ENCODE results near the gene RIPOR1.
"Not testable (repeated sequence)": the region's sequence is repeated elsewhere in the genome, so short reads cannot be mapped to it uniquely, and the experiment has no call there.

The RIPOR1 gene

DNA sequence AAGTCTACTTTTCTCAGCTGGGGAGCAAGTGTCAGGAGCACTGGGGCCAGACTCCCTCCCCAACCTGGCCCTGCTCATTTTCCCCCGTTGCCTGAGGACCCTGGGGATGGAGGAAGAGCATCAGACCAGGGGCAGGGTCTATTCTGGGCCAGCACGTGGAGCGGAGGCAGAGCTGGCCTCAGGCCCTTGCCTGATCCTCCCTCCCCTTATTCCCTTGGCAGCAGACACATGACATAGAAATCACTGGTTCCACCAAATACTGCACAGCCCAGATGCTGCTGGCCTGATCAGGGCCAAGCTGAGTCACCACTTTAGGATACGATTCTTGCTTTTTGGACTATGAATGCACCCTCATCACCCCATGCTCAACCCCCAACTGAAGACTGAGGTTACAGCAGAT lies 29.5 kb upstream of the RIPOR1 start:
- Histone ChIP-seq H3K4me3 (replicated peaks; ENCODE audit: insufficient read depth, low read length) (no peak overlapping the region), H3K27me3 (ENCODE audit: insufficient read depth, poor library complexity, severe bottlenecking) (no peaks in the 10 kb centered on the region), H3K27ac (replicated peaks) (no peak overlapping the region)
- DNase-seq (ENCODE audit: low read depth in 1 of 2, low spot score in 1 of 2), result no peak
- TF ChIP-seq POLR2AphosphoS5 (IDR thresholded peaks at IDR 0.05; ENCODE audit: low read depth) (no peak), GABPA (IDR thresholded peaks at IDR 0.05; ENCODE audit: low read depth) (no peak), SPI1 (IDR thresholded peaks at IDR 0.05; ENCODE audit: borderline replicate concordance, low read depth) (no peak)

DNA sequence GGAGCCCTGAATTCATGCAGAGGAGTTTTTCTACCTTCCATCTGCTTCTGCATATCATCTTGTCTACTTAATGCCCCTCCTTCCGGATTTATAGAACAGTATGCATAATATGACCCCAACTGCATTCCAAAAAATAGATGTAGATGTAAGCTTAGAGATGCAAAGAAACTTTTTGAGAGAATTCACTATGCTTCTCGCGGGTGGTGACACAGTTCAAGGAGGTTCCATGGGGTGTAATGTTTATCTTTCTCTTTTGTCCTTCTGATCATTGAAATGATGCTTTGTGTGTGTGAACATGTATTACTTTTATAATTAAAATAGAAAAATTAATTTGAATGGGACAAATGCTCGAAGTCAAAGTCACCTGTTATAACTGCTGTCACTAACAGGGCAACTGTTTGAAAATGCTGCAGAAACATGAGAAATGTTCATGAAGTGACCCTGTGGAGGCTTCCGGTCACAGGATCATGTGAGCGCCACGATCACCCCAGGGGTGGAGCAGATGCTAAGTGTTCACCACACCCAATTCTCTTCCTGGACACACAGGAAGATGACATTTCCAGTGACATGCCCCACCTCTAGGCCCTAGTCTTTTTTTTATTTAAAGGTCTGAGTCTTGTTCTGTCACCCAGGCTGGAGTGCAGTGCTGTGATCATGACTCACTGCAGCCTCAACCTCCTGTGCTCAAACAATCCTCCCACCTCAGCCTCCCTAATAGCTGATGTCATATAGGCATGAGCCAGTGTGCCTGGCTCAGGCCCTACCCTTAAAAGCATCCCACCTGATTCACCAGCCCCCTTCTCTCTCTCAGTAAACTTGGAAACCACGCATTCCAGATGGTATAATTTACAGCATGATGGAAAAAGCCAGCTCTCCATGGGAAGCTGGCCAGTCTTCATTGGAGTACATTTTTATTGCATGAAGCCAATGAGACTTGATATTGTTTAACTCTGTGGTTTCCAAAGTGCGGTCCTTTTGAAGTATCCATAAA lies 24.3 kb upstream of the RIPOR1 start:
- Histone ChIP-seq H3K27ac (replicated peaks) (no peak overlapping the region), H3K27me3 (ENCODE audit: insufficient read depth, poor library complexity, severe bottlenecking) (no peaks in the 10 kb centered on the region), H3K4me3 (replicated peaks; ENCODE audit: insufficient read depth, low read length) (no peak overlapping the region)
- TF ChIP-seq, protein P1, sequence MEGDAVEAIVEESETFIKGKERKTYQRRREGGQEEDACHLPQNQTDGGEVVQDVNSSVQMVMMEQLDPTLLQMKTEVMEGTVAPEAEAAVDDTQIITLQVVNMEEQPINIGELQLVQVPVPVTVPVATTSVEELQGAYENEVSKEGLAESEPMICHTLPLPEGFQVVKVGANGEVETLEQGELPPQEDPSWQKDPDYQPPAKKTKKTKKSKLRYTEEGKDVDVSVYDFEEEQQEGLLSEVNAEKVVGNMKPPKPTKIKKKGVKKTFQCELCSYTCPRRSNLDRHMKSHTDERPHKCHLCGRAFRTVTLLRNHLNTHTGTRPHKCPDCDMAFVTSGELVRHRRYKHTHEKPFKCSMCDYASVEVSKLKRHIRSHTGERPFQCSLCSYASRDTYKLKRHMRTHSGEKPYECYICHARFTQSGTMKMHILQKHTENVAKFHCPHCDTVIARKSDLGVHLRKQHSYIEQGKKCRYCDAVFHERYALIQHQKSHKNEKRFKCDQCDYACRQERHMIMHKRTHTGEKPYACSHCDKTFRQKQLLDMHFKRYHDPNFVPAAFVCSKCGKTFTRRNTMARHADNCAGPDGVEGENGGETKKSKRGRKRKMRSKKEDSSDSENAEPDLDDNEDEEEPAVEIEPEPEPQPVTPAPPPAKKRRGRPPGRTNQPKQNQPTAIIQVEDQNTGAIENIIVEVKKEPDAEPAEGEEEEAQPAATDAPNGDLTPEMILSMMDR (IDR thresholded peaks at IDR 0.05; ENCODE audit: insufficient read depth, low read length), result no peak
- no peak for TF ChIP-seq SPI1 (IDR thresholded peaks at IDR 0.05; ENCODE audit: borderline replicate concordance, low read depth)
- DNase-seq (ENCODE audit: low read depth in 1 of 2, low spot score in 1 of 2), result no peak

DNA sequence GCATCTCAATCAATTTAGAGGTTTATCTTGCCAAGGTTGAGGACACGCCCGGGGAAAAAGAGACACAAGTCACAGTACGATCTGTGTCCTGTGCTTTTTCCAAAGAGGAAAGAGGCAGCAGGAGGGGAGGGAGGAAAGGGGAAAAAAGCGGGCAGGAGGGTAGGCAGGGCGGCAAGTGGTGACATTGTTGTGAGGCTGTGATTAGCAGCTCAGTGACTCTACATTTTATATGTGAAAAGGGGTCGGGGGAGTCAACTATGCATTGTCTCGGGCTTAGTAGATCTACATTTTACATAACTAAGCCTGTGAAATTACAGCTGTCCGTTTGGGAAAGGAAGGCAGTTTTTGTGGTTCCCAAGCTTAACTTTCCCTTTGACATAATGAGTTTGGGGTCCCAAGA lies 22.2 kb upstream of the RIPOR1 start:
- no peak overlapping the region for H3K27ac ChIP-seq (replicated peaks)
- TF ChIP-seq GABPA (IDR thresholded peaks at IDR 0.05; ENCODE audit: low read depth) (no peak), SPI1 (IDR thresholded peaks at IDR 0.05; ENCODE audit: borderline replicate concordance, low read depth) (no peak), POLR2AphosphoS5 (IDR thresholded peaks at IDR 0.05; ENCODE audit: low read depth) (no peak)
- TF ChIP-seq, protein P2, sequence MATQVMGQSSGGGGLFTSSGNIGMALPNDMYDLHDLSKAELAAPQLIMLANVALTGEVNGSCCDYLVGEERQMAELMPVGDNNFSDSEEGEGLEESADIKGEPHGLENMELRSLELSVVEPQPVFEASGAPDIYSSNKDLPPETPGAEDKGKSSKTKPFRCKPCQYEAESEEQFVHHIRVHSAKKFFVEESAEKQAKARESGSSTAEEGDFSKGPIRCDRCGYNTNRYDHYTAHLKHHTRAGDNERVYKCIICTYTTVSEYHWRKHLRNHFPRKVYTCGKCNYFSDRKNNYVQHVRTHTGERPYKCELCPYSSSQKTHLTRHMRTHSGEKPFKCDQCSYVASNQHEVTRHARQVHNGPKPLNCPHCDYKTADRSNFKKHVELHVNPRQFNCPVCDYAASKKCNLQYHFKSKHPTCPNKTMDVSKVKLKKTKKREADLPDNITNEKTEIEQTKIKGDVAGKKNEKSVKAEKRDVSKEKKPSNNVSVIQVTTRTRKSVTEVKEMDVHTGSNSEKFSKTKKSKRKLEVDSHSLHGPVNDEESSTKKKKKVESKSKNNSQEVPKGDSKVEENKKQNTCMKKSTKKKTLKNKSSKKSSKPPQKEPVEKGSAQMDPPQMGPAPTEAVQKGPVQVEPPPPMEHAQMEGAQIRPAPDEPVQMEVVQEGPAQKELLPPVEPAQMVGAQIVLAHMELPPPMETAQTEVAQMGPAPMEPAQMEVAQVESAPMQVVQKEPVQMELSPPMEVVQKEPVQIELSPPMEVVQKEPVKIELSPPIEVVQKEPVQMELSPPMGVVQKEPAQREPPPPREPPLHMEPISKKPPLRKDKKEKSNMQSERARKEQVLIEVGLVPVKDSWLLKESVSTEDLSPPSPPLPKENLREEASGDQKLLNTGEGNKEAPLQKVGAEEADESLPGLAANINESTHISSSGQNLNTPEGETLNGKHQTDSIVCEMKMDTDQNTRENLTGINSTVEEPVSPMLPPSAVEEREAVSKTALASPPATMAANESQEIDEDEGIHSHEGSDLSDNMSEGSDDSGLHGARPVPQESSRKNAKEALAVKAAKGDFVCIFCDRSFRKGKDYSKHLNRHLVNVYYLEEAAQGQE (IDR thresholded peaks at IDR 0.05; ENCODE audit: insufficient replicate concordance, low read depth), result no peak
- TF ChIP-seq, protein P1 (IDR thresholded peaks at IDR 0.05; ENCODE audit: insufficient read depth, low read length), result no peak
- no peak overlapping the region for H3K4me3 ChIP-seq (replicated peaks; ENCODE audit: insufficient read depth, low read length)
- DNase-seq (ENCODE audit: low read depth in 1 of 2, low spot score in 1 of 2), result no peak
- H3K27me3 ChIP-seq (ENCODE audit: insufficient read depth, poor library complexity, severe bottlenecking), result no peaks in the 10 kb centered on the region

DNA sequence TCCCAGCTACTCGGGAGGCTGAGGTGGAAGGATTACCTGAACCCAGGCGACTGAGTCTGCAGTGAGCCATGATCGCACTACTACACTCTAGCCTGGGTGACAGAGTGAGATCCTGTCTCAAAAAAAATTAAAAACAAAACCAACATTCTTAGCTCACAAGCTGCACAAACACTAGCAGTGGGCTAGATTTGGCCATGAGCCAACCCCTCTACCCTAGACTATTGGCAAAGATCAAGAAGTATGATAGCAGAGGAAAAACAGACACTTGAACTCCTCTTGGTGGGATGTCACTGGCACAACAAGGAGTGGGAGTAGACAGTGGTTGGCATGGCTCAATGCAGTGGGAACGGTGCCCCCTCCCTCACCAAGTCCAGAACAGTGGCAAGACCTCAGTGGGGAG lies 19.6 kb upstream of the RIPOR1 start:
- no peak for DNase-seq (ENCODE audit: low read depth in 1 of 2, low spot score in 1 of 2)
- TF ChIP-seq, protein P1 (IDR thresholded peaks at IDR 0.05; ENCODE audit: insufficient read depth, low read length), result no peak
- TF ChIP-seq GABPA (IDR thresholded peaks at IDR 0.05; ENCODE audit: low read depth), result no peak
- TF ChIP-seq, protein P2 (IDR thresholded peaks at IDR 0.05; ENCODE audit: insufficient replicate concordance, low read depth), result no peak
- no peak overlapping the region for H3K4me3 ChIP-seq (replicated peaks; ENCODE audit: insufficient read depth, low read length)
- H3K27ac ChIP-seq (replicated peaks), result no peak overlapping the region
- no peaks in the 10 kb centered on the region for H3K27me3 ChIP-seq (ENCODE audit: insufficient read depth, poor library complexity, severe bottlenecking)

DNA sequence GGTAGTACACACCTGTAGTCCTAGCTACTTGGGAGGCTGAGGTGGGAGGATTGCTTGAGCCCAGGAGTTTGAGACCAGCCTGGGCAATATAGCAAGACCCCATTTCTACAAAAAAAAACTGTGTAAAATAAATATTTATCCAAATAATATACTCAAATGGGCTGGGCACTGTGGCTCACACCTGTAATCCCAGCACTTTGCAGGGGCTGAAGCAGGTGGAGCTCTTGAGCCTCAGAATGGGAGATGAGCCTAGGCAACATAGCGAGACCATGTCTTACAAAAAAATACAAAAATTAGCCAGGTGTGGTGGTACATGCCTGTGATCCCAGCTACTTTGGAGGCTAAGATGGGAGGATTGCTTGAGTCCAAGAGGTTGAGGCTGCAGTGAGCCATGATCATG lies 14.7 kb upstream of the RIPOR1 start:
- DNase-seq (ENCODE audit: low read depth in 1 of 2, low spot score in 1 of 2); H3K27ac ChIP-seq (replicated peaks); H3K4me3 ChIP-seq (replicated peaks; ENCODE audit: insufficient read depth, low read length); H3K27me3 ChIP-seq (ENCODE audit: insufficient read depth, poor library complexity, severe bottlenecking): not testable (repeated sequence)
